Measurements from ENCODE around the gene SLC2A4. TPM values are rescaled to one million over a fixed set of nuclear protein-coding genes. Genes with fewer than 3 reads are reported as not detected.

SLC2A4 gene
- total RNA-seq, 1 experiment from 2014 or later, result 0.19 TPM

Other genes starting within 250 kb of the SLC2A4 start
- 10.4 and 11.6 TPM in 2 replicates for gene SLC16A13, start 245.7 kb upstream of the SLC2A4 start, total RNA-seq (2022)
- gene SLC16A11, start 237.6 kb upstream of the SLC2A4 start, total RNA-seq (2022), result not detected in 2 replicates
- not detected in 2 replicates for gene CLEC10A, start 201.5 kb upstream of the SLC2A4 start, total RNA-seq (2022)
- not detected in 2 replicates for gene ASGR2, start 166.9 kb upstream of the SLC2A4 start, total RNA-seq (2022)
- 0.26 TPM in 1 of 2 replicates, not detected in the other for gene ASGR1, start 102.3 kb upstream of the SLC2A4 start, total RNA-seq (2022)
- 2.0 and 4.6 TPM in 2 replicates for gene DLG4, start 61.9 kb upstream of the SLC2A4 start, total RNA-seq (2022)
- 552 and 615 TPM in 2 replicates for gene ACADVL, start 61.8 kb upstream of the SLC2A4 start, total RNA-seq (2022)
- gene DVL2, start 47.2 kb upstream of the SLC2A4 start, total RNA-seq (2022), result 44.8 and 45.7 TPM in 2 replicates
- 30.2 and 31.6 TPM in 2 replicates for gene PHF23, start 42.3 kb upstream of the SLC2A4 start, total RNA-seq (2022)
- gene GABARAP, start 39.3 kb upstream of the SLC2A4 start, total RNA-seq (2022), result 183 and 188 TPM in 2 replicates
- gene CTDNEP1, start 30.0 kb upstream of the SLC2A4 start, total RNA-seq (2022), result 85.2 and 85.3 TPM in 2 replicates
- 20.3 and 21.3 TPM in 2 replicates for gene ELP5, start 29.5 kb upstream of the SLC2A4 start, total RNA-seq (2022)
- 266 and 314 TPM in 2 replicates for gene CLDN7, start 19.2 kb upstream of the SLC2A4 start, total RNA-seq (2022)
- gene YBX2, start 12.9 kb downstream of the SLC2A4 start, total RNA-seq (2022), result 0.24 and 0.49 TPM in 2 replicates
- 608 and 648 TPM in 2 replicates for gene EIF5A, start 25.9 kb downstream of the SLC2A4 start, total RNA-seq (2022)
- 59.6 and 61.1 TPM in 2 replicates for gene GPS2, start 33.6 kb downstream of the SLC2A4 start, total RNA-seq (2022)
- 31.9 and 33.0 TPM in 2 replicates for gene NEURL4, start 47.6 kb downstream of the SLC2A4 start, total RNA-seq (2022)
- 4.1 TPM in 1 of 2 replicates, not detected in the other for gene ACAP1, start 54.8 kb downstream of the SLC2A4 start, total RNA-seq (2022)
- 8.5 and 9.9 TPM in 2 replicates for gene KCTD11, start 70.4 kb downstream of the SLC2A4 start, total RNA-seq (2022)
- not detected in 2 replicates for gene TMEM95, start 73.4 kb downstream of the SLC2A4 start, total RNA-seq (2022)
- 7.0 and 8.6 TPM in 2 replicates for gene TNK1, start 99.4 kb downstream of the SLC2A4 start, total RNA-seq (2022)
- gene PLSCR3, start 112.8 kb downstream of the SLC2A4 start, total RNA-seq (2022), result 21.9 and 26.3 TPM in 2 replicates
- 47.8 and 51.5 TPM in 2 replicates for gene TMEM256, start 122.4 kb downstream of the SLC2A4 start, total RNA-seq (2022)
- 13.9 and 14.6 TPM in 2 replicates for gene NLGN2, start 126.1 kb downstream of the SLC2A4 start, total RNA-seq (2022)
- gene SPEM1, start 138.6 kb downstream of the SLC2A4 start, total RNA-seq (2022), result not detected in 2 replicates
- gene SPEM2, start 143.9 kb downstream of the SLC2A4 start, total RNA-seq (2022), result not detected in 2 replicates
- gene SPEM3, start 147.1 kb downstream of the SLC2A4 start, total RNA-seq (2022), result not detected in 2 replicates
- 8.5 TPM in 2 replicates for gene TMEM102, start 153.7 kb downstream of the SLC2A4 start, total RNA-seq (2022)
- gene FGF11, start 157.8 kb downstream of the SLC2A4 start, total RNA-seq (2022), result 1.2 and 2.1 TPM in 2 replicates
- gene CHRNB1, start 163.3 kb downstream of the SLC2A4 start, total RNA-seq (2022), result 2.4 and 3.0 TPM in 2 replicates
- gene ZBTB4, start 197.9 kb downstream of the SLC2A4 start, total RNA-seq (2022), result 27.2 and 28.1 TPM in 2 replicates
- not detected in 2 replicates for gene SLC35G6, start 199.7 kb downstream of the SLC2A4 start, total RNA-seq (2022)
- 89.0 and 99.3 TPM in 2 replicates for gene POLR2A, start 202.6 kb downstream of the SLC2A4 start, total RNA-seq (2022)

Data from Calu3 (cell line).